Left colon (tissue), 2 donors: ENCODE results near the gene HPCAL1. TPM values are rescaled to one million over a fixed set of nuclear protein-coding genes. Genes with fewer than 3 reads are reported as not detected.

Experiments
- ATAC-seq: fragments of 200-7000 bp; cut with Tn5 transposase; one replicate; pipeline ENCODE4 v1.9.1; 2020; ENCODE audit warnings: mild to moderate bottlenecking, moderate library complexity
- DNase-seq, 2 donors: peaks; one replicate each; pipeline ENCODE4 v3.0.0-alpha.2; 2020
- intact Hi-C, 2 donors: fragments of 100-400 bp; cut with DNase I in 1 of 2; cut with micrococcal nuclease in 1 of 2; formaldehyde crosslinking; loops; one replicate each; pipeline versions ENCODE4 v1.11.2 to v1.14.0; 2022; cut with DNase I, micrococcal nuclease
- total RNA-seq, 2 donors: library from RNA; stranded (reverse); fragmentation: NEBNext Ultra II Directional; extraction: Animal tissue kit (Norgen Biotek cat#: 25700); gene quantifications; one replicate each; pipeline ENCODE4 v1.2.1, GENCODE V29; 2021
- donor health status: DM: no; HTN: no; CAD: no.
- donor health status: DM: yes; HTN: yes; CAD: no.

HPCAL1 gene
- total RNA-seq, 2 donors from 2014 or later = 73.1 to 85.7 TPM

DNA sequence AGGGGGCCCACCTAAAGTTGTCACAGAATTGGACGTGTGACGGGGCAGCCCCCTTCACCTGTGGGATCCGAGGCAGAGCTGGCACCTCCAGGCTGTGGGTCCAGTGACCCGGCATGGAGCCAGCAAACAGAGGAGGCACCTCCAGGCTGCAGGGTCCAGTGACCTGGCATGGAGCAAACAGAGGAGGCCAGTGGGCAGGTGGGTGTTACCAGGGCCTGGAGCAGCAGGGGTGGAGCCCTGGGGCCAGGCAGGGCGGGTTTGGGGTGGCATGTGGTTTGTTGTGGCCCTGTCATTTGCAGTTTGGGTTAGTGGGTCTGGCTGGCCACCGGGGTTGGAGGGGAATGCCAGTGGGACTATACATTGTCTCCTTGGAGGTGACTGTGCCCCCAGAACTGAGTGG is 68.2 kb downstream of the HPCAL1 start:
- ATAC-seq = no peak
- DNase-seq = no peak
- intact Hi-C loops = no loop called here

DNA sequence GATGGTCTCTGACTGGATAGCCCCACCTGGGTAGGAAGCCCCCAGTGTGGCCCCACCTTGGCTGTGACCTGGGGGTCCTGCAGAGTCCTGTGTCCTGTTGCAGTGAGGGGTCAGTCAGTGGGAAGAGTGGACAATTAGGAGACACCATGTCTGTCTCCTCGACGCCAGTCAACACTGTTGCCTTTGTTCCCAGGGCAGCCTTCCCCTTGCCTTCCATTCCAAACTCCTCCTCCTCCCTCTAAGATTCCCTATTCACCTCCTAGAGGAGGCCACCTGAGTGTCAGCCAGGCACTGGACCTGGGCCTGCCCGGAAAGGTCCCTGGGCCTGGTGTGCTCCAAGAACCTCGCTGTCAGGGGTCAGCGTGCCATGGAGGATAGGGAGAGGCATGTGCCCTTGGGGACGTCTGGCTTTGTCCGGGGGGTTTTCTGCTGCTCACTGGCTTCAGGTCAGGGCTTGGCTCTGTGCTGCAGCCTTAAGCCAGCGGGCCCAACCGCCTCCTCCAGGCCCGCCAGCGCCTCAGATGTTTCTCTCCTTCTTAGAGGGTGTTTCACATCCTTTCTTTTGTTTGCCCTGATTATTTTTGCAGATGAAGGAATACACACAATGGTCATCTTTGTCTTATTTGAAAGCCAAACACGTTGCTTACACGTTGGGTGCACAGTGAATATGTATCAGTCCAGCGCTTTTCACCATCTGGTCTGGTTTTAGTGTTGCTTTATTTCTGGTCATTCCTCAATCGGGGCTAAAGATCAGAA is 68.9 kb downstream of the HPCAL1 start:
- no peak for DNase-seq

DNA sequence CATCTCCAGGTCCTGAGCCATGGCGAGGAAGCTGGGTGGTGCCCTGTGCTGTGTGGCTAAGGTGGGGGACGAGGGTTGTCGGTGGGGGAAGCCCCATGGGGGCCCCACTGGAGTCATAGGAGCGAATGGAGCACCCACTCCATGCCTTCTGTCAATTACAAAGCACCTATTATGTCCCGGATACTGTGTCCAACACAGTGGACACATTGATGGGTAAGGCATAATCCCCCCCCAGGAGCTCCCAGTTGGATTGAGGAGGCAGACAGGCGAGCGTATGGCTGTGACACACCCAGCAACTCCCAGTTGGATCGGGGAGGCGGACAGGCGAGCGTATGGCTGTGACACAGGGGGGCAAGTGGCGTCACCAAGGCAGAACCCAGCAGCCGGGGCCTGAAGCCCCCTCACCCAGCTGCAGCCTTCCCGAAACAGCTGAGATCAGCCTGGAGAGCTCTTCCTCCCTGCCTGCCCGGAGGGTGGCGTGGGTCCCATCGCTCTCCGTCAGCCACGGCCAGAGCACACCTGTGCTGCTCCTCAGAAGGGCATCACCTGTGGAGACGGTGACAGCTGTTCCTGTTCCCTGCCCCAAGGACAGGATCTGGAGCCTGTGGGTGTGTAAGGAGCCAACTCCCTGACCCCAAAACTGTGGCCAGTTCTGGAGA is 69.6 kb downstream of the HPCAL1 start:
- intact Hi-C loops = no loop called here
- no peak for DNase-seq
- no peak for ATAC-seq

More for the DNA sequence above, 68.9 kb downstream of the HPCAL1 start:
- no peak for ATAC-seq
- intact Hi-C loops = no loop called here

DNA sequence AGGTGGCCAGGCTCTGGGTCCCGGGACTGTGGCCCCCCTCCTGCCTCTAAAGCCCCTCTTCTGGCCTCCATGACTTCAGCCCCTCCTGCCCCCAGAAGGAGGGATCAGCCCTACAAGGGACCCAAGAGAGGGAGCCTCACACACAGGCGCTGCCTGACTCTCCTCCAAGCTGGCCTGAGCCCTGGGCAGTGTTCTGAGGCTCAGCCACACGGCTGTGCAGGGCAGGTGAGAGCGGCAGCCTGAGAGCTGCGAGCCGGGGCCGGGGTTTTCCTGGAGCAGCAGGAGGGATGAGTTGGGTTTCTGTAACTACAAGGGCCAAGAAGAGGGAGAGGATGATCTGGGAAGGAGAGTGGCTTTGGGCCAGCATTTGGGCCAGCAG is 70.1 kb downstream of the HPCAL1 start:
- DNase-seq (no peak), ATAC-seq (no peak)

DNA sequence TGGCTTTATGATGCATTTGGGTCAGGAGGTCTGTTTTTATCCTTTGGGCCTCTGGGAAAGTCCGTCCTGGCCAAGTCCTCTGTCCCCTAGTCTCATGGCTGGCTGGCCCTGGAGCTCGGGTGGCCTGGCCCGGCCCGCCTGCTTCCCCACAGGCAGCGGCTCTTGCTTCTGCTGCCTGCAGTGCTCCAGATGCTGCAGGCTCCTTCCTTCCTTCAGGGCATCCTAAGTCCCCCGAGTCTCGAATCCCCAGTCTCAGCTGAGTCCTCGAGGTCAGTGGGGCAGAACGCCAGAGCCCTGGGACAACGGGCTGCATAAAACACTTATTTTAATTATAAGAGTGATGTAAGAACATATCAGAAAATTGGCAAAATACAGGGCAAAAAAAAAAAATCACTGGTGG is 71.2 kb downstream of the HPCAL1 start:
- no peak for ATAC-seq
- no peak for DNase-seq
- intact Hi-C loops = no loop called here

More for the DNA sequence above, 70.1 kb downstream of the HPCAL1 start:
- intact Hi-C loops = no loop called here

DNA sequence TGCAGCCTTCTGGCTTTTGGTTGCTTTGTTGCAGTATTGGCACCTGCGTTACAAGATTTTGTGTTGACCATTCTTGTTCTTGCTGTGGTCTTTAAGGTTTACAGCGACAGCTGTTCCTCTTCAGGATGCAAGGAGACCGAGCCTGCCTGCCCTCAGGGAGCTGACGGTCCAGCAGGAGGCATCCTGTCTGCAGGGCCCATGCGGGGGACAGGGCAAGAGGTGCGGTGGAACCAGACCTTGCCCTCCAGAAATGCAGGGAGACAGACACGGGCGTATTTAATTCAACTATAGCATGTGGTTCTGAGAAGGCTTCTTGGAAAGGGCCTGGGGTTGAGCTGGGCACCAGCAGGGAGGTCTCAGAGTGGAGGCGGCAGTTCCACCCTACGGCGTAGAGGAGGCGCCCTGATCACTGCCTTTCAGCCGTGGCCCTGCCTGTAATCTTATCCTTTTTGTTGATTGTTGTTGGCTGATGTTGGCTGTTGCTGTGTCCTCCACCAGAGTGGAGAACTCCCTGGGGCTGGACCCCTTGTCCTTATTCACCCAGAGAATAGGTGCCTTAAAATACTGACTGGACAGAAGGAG is 71.7 kb downstream of the HPCAL1 start:
- DNase-seq (no peak), ATAC-seq (no peak)
- intact Hi-C loops = no loop called here

DNA sequence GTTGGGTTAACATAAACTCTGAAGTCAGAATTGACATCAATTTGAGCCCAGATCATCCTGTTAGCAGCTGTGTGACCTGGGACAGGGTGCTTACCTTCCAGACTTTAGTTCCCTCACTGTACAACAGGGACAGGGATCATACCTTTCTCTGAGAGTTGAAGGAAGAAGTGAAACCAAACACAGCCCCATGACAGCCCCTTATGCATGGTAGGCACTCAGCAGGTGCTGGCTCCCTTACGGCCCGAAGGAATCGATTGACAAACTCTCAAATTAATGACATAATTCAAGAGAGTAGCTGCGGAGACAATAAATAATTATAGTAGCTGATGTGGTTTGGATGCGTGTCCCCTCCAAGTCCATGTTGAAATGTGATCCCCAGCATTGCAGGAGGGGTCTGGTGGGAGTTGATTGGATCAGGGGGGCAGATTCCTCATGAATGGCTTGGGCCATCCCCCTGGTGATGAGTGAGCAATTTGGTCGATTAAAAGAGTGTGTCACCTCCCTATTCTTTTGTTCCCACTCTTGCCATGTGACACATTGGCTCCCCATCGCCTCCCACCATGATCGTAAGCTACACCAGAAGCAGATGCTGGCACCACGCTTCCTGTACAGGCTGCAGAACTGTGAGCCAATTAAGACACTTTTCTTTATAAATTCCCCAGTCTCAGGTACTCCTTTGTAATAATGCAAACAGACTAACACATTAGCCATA is 73.0 kb downstream of the HPCAL1 start:
- ATAC-seq = no peak
- no peak for DNase-seq
- intact Hi-C loops = no loop called here

DNA sequence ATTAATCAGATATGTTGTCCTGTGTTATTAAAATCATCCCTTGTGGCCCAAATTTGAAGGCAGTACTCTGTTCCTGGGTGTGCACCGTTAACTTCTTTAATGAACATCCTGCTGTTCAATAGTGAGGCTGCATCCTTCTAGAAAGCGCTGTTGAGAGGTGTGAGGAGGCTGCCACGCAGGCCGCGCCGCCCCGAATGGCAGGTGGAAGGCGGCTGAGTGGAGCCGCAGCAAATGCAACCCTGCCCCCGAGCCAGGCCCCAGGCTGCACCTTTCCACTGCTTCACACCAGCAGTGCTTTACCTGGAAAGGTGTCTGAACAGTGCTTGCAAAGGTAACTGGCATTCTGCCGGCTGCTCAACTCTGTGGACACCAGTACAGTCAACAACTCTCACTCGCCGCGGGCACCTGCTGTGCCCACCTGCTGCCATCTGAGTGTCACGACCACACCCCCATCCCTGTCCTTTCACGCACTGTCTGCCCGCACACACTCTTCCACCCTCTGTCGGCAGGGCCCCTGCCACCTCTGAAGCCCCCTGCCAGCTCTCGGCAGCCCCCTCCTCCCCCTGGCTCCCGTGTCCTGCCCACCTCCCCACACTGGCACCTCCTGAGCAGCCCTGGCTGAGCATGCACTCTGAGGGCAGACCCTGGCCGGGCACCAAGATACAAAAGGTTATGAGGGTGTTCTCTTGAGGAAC is 74.5 kb downstream of the HPCAL1 start:
- no peak for DNase-seq
- intact Hi-C loops = no loop called here
- ATAC-seq = no peak

DNA sequence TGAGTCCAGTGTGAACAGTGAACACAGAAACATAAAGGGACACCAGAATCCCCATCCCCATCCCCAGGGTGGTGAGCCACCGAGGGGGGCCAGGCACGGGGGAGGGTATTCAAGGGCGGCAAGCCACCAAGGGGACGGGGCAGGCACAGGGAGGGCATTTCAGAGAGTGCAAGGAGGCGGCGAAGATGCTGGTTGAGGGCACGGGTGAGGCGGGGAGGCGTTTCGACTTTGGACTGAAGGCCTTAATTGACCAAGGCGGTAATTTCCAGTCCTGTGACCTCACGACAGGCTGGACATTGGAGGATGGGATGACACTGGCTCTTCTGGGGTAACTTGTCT is 75.0 kb downstream of the HPCAL1 start:
- intact Hi-C loops = no loop called here
- DNase-seq (no peak), ATAC-seq (no peak)

DNA sequence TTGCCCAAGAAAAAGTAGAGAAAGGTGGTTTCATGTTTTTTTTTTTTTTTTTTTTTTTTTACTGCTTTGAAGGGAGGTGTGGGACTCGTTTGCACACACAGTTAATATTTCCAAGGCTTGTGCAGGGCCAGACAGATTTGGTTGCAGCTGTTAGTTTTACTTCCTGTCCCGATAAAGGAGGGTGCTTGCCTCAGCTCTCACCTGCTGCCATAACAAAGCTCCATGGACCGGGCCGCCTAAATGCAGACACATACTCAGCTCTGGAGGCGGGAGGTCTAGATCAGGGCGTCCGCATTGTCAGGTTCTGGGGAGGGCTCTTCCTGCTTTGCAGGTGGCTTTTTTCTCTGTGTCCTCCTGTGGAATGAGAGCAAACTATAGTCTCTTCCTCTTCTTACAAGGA is 75.5 kb downstream of the HPCAL1 start:
- intact Hi-C loops = no loop called here
- ATAC-seq (no peak), DNase-seq (no peak)

DNA sequence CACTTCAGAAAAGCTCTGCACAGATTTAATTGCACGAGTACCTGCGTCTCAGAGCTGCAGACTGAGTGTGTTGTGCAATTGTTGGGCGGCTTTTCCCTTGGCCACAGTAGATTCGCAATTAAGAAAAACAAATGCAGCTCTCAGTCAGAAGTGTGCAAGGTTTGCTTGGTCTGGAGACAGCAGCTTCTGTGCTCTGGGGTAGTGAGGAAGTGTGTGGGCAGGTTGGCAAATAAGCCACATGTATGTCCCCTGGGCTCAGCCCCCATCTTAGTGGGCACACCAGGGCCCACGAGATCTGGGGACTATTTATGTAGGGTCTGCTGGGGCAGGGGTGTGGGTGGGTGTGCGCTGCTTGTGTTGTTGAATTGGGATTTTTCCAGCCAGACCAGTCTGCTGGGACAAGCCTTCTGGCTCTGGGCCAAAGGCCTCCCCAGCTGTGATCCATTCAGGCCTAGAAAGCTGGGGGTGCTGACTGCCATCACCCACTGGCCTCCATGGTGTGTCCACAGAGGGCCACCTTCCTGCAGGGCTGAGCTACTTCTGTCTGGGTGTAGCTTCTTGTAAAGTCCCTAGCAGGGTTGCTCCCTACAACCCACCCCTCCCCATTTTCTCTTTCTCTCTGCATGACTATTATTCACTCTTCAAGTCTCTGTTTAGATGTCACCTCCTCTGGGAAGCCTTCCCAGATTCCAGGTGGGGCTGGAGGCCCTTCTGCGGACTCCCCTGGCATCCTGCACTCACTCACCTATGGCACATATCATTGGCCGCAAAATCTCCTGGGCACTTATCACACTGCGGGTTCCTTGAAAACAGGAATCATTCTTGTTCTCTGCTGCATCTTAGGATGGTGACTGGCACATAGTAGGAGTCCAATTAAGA is 77.6 kb downstream of the HPCAL1 start:
- intact Hi-C loops = no loop called here
- ATAC-seq (no peak), DNase-seq (no peak)

DNA sequence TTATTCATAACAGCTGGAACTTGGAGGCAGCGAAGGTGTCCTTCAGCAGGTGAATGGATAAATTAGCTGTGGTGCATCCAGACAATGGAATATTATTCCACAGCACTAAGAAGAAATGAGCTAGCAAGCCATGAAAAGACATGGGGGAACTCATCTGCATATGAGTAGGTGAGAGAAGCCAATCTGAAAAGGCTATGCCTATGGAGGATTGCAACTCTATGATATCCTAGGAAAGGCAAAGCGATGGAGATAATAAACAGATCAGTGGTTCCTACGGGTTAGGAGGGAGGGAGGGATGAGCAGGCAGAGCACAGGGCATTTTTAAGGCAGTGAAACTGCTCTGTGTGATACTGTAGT is 79.3 kb downstream of the HPCAL1 start:
- intact Hi-C loops = no loop called here
- DNase-seq (no peak), ATAC-seq (no peak)

DNA sequence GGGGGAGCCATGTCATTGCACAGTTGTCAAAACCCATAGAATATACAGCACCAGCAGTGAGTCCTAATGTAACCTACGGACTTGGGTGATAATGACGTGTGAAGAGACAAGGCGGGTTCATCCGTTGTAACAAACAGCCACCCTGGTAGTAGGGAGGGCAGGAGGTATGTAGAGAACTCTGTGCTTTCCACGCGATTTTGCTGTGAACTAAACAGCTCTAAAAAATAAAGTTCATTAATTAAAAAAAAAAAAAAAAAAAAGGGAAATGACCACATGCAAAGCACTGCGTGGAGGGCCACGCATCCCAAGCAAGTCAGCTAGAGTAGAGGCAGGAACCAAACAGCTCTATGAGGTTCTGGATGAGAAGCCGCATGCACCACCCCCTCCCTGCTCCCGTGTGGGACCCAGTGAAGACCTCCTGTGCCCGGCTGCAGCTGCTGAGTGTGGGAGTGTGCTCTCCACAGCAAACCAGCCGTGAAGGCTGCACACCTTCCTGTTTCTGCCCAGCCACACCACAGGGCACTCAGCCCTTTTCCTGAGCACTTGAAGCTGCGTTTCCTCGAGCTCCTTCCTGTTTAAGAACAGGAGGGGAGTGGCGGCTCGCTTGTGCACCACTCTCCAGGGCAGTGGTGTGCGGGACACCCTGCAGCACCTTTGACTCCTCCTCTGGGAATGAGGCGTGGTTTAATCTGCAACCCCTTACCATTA is 79.8 kb downstream of the HPCAL1 start:
- intact Hi-C loops = no loop called here
- DNase-seq (peak; percentile 64 to 71), ATAC-seq (peak; percentile 87)

DNA sequence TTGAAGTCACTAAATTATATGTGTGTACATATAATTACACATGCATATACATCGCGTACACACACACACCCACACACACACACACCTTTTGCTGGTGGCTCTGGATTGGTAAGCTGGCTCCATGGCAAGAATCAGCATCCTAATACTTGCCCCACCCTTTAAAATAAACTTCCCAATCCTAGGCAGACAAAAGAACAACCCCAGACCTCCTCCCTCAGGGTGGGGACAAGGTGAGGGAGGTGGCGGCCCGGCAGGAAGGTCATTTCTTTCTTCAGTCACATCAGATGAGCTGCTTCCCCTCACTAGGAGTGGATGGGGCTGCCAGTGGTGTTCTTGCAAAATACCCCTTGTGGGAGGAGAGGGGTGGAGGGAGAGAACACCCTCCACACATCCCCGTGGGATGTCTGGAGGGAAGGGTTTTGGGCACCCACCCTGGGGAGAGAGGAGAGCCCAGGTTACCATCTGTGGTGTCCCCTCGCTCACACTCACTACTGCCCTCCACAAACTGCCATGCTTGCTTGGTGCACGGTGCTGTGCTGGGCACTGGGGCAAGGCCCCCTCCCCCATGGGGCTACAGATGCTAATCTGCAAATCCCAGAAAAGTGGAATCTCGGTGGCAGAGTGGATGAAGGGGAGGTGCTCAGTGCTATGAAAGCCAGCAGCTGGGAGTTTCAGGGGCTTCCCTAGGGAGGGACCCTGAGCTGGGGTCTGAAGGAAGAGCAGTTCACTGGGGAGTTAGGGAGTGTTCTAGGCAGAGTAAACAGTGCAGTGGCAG is 81.4 kb downstream of the HPCAL1 start:
- DNase-seq (no peak), ATAC-seq (peak; percentile 24)
- intact Hi-C loops = no loop called here

DNA sequence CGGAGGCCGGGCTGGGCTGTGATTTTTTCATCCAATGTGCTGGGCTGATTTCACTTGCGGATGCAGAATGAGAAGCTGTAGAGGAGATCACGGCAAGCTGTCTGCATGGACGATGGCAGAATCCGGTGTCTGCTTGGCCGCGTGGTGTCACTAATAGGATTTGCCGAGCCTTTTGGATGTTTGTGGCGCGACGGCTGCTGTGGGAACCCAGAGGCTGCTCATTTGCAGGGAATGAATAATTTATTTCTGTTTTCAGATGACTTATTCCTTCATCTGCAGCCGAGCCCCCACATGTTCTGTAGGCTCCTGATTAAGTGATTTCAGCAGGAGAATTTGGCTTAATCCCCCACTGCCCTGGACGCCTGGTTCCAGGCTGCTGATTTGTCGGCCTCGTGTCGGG is 82.8 kb downstream of the HPCAL1 start:
- ATAC-seq = no peak
- no peak for DNase-seq
- intact Hi-C loops = no loop called here

DNA sequence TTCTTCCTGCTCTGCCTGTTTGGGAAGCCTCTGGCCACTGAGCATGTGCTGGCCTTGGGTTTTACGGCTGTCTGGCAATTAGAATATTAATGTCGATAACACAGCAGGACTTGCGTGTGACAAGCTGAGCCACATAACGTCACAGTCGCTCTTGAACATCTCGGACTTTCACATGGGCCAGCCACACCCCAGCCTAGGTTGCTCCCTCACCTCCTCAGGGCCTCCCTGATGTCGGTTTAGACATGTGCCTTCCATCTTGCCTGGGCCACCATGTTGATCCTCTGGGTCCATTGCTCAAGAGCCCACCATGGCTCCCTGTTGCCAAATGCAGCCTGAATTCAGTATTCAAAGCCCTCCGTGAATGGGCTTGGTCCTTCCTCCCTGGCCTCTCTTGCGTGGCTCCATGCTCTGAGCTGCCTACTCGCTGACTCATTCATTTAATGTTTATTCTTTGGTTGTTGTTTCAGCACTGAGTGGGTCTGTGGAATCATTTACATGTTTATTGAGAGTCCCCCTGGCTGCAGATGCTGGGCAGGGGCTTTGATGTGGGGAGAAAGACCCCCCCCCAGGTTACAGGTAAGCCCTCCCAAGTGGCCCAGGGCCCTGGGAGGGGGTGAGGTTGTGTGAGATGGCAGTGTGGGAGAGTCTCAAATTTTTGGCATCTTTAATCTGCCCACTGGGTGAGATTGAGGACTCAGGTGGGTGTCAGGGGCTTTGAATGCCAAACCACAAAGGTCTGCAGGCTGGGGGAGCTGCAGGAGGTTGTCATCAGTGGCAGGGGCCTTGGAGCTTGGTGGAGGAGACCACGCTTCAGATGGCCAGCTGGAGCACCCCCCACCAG is 83.4 kb downstream of the HPCAL1 start:
- intact Hi-C loops = no loop called here
- ATAC-seq = no peak
- DNase-seq = no peak
